HEK293 (cell line): Measurements from ENCODE around the gene EDNRB.

Experiments used
- CTCF ChIA-PET: fragments of 350-600 bp; formaldehyde crosslinking; extraction: SDS; loops from one replicate; lab custom pipeline; 2021; ENCODE audit warnings: antibody characterized with exemption; lab: Yijun Ruan, JAX
- POLR2A ChIA-PET: fragments of 300-600 bp; formaldehyde crosslinking; extraction: SDS; loops from one replicate; lab custom pipeline; 2020; ENCODE audit warnings: antibody characterized with exemption, inconsistent platforms; lab: Yijun Ruan, JAX
- H3K27ac ChIP-seq: fragments of 200-500 bp; sonication (Bioruptor generic); 2 replicates; pipeline ENCODE4 v1.5.1; 2014; ENCODE audit warnings: low read depth, low read length, control low read depth, inconsistent platforms; ENCODE audit errors: extremely low read depth
- H3K36me3 ChIP-seq, 2 experiments: fragments of 200-500 bp in 1 of 2; sonication (Bioruptor generic) in 1 of 2; 1 replicate in 1 of 2; 2 replicates in 1 of 2; pipeline ENCODE4 v1.5.1; 2014 to 2017; ENCODE audit warnings: inconsistent platforms in 2 of 2, low read length in 2 of 2; ENCODE audit not compliant: control insufficient read depth in 2 of 2, insufficient read depth in 1 of 2
- H3K4me1 ChIP-seq: fragments of 200-500 bp; sonication (Bioruptor generic); 2 replicates; pipeline ENCODE4 v1.5.1; 2014; ENCODE audit warnings: mild to moderate bottlenecking, low read length, inconsistent platforms; ENCODE audit not compliant: control insufficient read depth, insufficient read depth
- H3K4me3 ChIP-seq: 2 replicates; pipeline ENCODE4 v1.5.1; 2011; ENCODE audit warnings: low read depth, mild to moderate bottlenecking, control low read depth, low read length, moderate library complexity
- H3K9me3 ChIP-seq: fragments of 200-500 bp; sonication (Bioruptor generic); 2 replicates; pipeline ENCODE4 v1.5.1; 2014; ENCODE audit warnings: low read depth, low read length, inconsistent platforms; ENCODE audit not compliant: control insufficient read depth, insufficient read depth
- BCL11B ChIP-seq: fragments of 450-650 bp; formaldehyde crosslinking; IDR thresholded peaks from 2 replicates; pipeline ENCODE4 v1.5.1; 2016; ENCODE audit warnings: low read depth, missing biosample characterization, missing genetic modification characterization
- CTCF ChIP-seq: fragments of 450-650 bp; formaldehyde crosslinking; IDR thresholded peaks from 2 replicates; pipeline ENCODE4 v1.5.1; 2016; ENCODE audit warnings: missing biosample characterization, missing genetic modification characterization
- FEZF1 ChIP-seq: fragments of 450-650 bp; formaldehyde crosslinking; IDR thresholded peaks from 2 replicates; pipeline ENCODE4 v1.5.1; 2016; ENCODE audit warnings: missing biosample characterization, missing genetic modification characterization
- KLF17 ChIP-seq: fragments of 450-650 bp; formaldehyde crosslinking; IDR thresholded peaks from 2 replicates; pipeline ENCODE4 v1.5.1; 2016; ENCODE audit warnings: missing biosample characterization, missing genetic modification characterization
- PRDM2 ChIP-seq: fragments of 450-650 bp; formaldehyde crosslinking; IDR thresholded peaks from 2 replicates; pipeline ENCODE4 v1.5.1; 2016; ENCODE audit warnings: missing biosample characterization, missing genetic modification characterization, borderline replicate concordance
- ZBTB48 ChIP-seq: fragments of 450-650 bp; formaldehyde crosslinking; IDR thresholded peaks from 2 replicates; pipeline ENCODE4 v1.5.1; 2016; ENCODE audit warnings: missing biosample characterization, missing genetic modification characterization
- ZFP37 ChIP-seq: fragments of 450-650 bp; formaldehyde crosslinking; IDR thresholded peaks from 2 replicates; pipeline ENCODE4 v1.5.1; 2016; ENCODE audit warnings: missing biosample characterization, missing genetic modification characterization
- ZNF132 ChIP-seq: fragments of 450-650 bp; formaldehyde crosslinking; IDR thresholded peaks from 2 replicates; pipeline ENCODE4 v1.5.1; 2017; ENCODE audit warnings: missing biosample characterization, missing genetic modification characterization, borderline replicate concordance
- ZNF140 ChIP-seq: fragments of 450-650 bp; formaldehyde crosslinking; IDR thresholded peaks from 2 replicates; pipeline ENCODE4 v1.5.1; 2016; ENCODE audit warnings: missing biosample characterization, missing genetic modification characterization
- ZNF157 ChIP-seq: fragments of 450-650 bp; formaldehyde crosslinking; IDR thresholded peaks from 2 replicates; pipeline ENCODE4 v1.5.1; 2016; ENCODE audit warnings: missing biosample characterization, missing genetic modification characterization
- ZNF24 ChIP-seq: fragments of 450-650 bp; formaldehyde crosslinking; IDR thresholded peaks from 2 replicates; pipeline ENCODE4 v1.5.1; 2016; ENCODE audit warnings: missing biosample characterization, missing genetic modification characterization
- ZNF366 ChIP-seq: fragments of 450-650 bp; formaldehyde crosslinking; conservative IDR thresholded peaks from 2 replicates; pipeline ENCODE4 v1.5.1; 2016; ENCODE audit warnings: missing biosample characterization, missing genetic modification characterization
- ZNF37A ChIP-seq: fragments of 450-650 bp; IDR thresholded peaks from 2 replicates; pipeline ENCODE4 v1.5.1; 2018; ENCODE audit warnings: missing biosample characterization, missing genetic modification characterization
- ZNF426 ChIP-seq: fragments of 450-650 bp; formaldehyde crosslinking; IDR thresholded peaks from 2 replicates; pipeline ENCODE4 v1.5.1; 2017; ENCODE audit warnings: missing biosample characterization, missing genetic modification characterization, mild to moderate bottlenecking, inconsistent platforms, moderate library complexity
- ZNF548 ChIP-seq: fragments of 450-650 bp; formaldehyde crosslinking; IDR thresholded peaks from 2 replicates; pipeline ENCODE4 v1.5.1; 2016; ENCODE audit warnings: missing biosample characterization, missing genetic modification characterization
- ZNF571 ChIP-seq: fragments of 450-650 bp; formaldehyde crosslinking; IDR thresholded peaks from 2 replicates; pipeline ENCODE4 v1.5.0; 2017; ENCODE audit warnings: missing biosample characterization, missing genetic modification characterization
- ZSCAN16 ChIP-seq: fragments of 450-650 bp; formaldehyde crosslinking; IDR thresholded peaks from 2 replicates; pipeline ENCODE4 v1.5.1; 2016; ENCODE audit warnings: missing biosample characterization, missing genetic modification characterization
- ZSCAN18 ChIP-seq: fragments of 450-650 bp; formaldehyde crosslinking; IDR thresholded peaks from 2 replicates; pipeline ENCODE4 v1.5.1; 2016; ENCODE audit warnings: missing biosample characterization, missing genetic modification characterization
- ZSCAN30 ChIP-seq: fragments of 450-650 bp; IDR thresholded peaks from 2 replicates; pipeline ENCODE4 v1.5.1; 2018; ENCODE audit warnings: missing biosample characterization, mild to moderate bottlenecking, missing genetic modification characterization, moderate library complexity
- TF ChIP-seq, protein P1 (sequence below): fragments of 450-650 bp; formaldehyde crosslinking; IDR thresholded peaks from 2 replicates; pipeline ENCODE4 v1.5.0; 2017; ENCODE audit warnings: missing biosample characterization, missing genetic modification characterization, borderline replicate concordance

The EDNRB gene

GRCh38 chr13:77891041-77891440, 27.6 kb downstream of the EDNRB start:
- Histone ChIP-seq H3K4me1 (no peaks in the 10 kb centered on the region), H3K27ac (no peak overlapping the region), H3K4me3 (no peak overlapping the region)
- ChIA-PET POLR2A (no interaction called here), CTCF (no interaction called here)
- TF ChIP-seq FEZF1 (tag by site-specific recombination) (no peak), ZNF571 (no peak), ZNF548 (tag by site-specific recombination) (no peak), ZSCAN16 (no peak), KLF17 (tag by site-specific recombination) (no peak), ZNF37A (no peak), PRDM2 (tag by site-specific recombination) (no peak), ZNF132 (no peak), ZBTB48 (tag by site-specific recombination) (no peak), ZSCAN30 (tag by site-specific recombination) (no peak), ZNF157 (tag by site-specific recombination) (no peak), ZFP37 (tag by site-specific recombination) (no peak), ZNF140 (tag by site-specific recombination) (no peak), BCL11B (tag by site-specific recombination) (no peak), ZNF24 (tag by site-specific recombination) (no peak), CTCF (tag by site-specific recombination) (no peak), ZNF366 (tag by site-specific recombination) (no peak), ZSCAN18 (tag by site-specific recombination) (no peak), ZNF426 (no peak)
- TF ChIP-seq, protein P1, sequence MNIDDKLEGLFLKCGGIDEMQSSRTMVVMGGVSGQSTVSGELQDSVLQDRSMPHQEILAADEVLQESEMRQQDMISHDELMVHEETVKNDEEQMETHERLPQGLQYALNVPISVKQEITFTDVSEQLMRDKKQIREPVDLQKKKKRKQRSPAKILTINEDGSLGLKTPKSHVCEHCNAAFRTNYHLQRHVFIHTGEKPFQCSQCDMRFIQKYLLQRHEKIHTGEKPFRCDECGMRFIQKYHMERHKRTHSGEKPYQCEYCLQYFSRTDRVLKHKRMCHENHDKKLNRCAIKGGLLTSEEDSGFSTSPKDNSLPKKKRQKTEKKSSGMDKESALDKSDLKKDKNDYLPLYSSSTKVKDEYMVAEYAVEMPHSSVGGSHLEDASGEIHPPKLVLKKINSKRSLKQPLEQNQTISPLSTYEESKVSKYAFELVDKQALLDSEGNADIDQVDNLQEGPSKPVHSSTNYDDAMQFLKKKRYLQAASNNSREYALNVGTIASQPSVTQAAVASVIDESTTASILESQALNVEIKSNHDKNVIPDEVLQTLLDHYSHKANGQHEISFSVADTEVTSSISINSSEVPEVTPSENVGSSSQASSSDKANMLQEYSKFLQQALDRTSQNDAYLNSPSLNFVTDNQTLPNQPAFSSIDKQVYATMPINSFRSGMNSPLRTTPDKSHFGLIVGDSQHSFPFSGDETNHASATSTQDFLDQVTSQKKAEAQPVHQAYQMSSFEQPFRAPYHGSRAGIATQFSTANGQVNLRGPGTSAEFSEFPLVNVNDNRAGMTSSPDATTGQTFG (tag by site-specific recombination): no peak
- TF ChIP-seq, all 188 proteins: peak for 0
- Histone ChIP-seq H3K36me3 (no peaks in the 10 kb centered on the region), H3K9me3 (no peaks in the 10 kb centered on the region)
